MV-4-11 (cell line): Measurements from ENCODE around the gene USP17L12.
"Not testable (repeated sequence)": the region's sequence is repeated elsewhere in the genome, so short reads cannot be mapped to it uniquely, and the experiment has no call there.

ENCODE experiments used
- DNase-seq: peaks from one replicate; lab custom pipeline; 2025; lab: John Stamatoyannopoulos, UW

USP17L12 gene

GRCh38 chr4:9219852-9220251, at the start of gene USP17L12:
Gene USP17L12, plus strand, starts transcription at chr4:9220152. Its CDS starts 0 bp downstream, at chr4:9220152.
- DNase-seq, result not testable (repeated sequence)

GRCh38 chr4:9210357-9210756, 9.6 kb upstream of the USP17L12 start, which contains the start of gene USP17L10:
Gene USP17L10, plus strand, starts transcription at chr4:9210657. Its CDS starts 0 bp downstream, at chr4:9210657.
- not testable (repeated sequence) for DNase-seq

- not testable (repeated sequence) for DNase-seq
Measured at GRCh38 chr4:9214701-9215100, 5.3 kb upstream of the USP17L12 start.

GRCh38 chr4:9215105-9215504, 4.8 kb upstream of the USP17L12 start, which contains the start of gene USP17L11:
Gene USP17L11, plus strand, starts transcription at chr4:9215405. Its CDS starts 0 bp downstream, at chr4:9215405.
- DNase-seq, result not testable (repeated sequence)

GRCh38 chr4:9224596-9224995, 4.6 kb downstream of the USP17L12 start, which contains the start of gene USP17L13:
Gene USP17L13, plus strand, starts transcription at chr4:9224896. Its CDS starts 0 bp downstream, at chr4:9224896.
- DNase-seq, result not testable (repeated sequence)

- not testable (repeated sequence) for DNase-seq
Measured at GRCh38 chr4:9230249-9230648, 10.3 kb downstream of the USP17L12 start.

- DNase-seq, result not testable (repeated sequence)
Measured at GRCh38 chr4:9234085-9234484, 14.1 kb downstream of the USP17L12 start, which contains the start of gene USP17L15. Gene USP17L15, plus strand, starts transcription at chr4:9234385. Its CDS starts 0 bp downstream, at chr4:9234385.

- not testable (repeated sequence) for DNase-seq
Measured at GRCh38 chr4:9238461-9238860, 18.5 kb downstream of the USP17L12 start.

- DNase-seq, result not testable (repeated sequence)
Measured at GRCh38 chr4:9243579-9243978, 23.6 kb downstream of the USP17L12 start, which contains the start of gene USP17L17. Gene USP17L17, plus strand, starts transcription at chr4:9243879. Its CDS starts 0 bp downstream, at chr4:9243879.

- DNase-seq, result not testable (repeated sequence)
Measured at GRCh38 chr4:9247953-9248680, 28.2 kb downstream of the USP17L12 start, which contains the start of gene USP17L18. Gene USP17L18, plus strand, starts transcription at chr4:9248630. Its CDS starts 0 bp downstream, at chr4:9248630.

GRCh38 chr4:9253078-9253477, 33.1 kb downstream of the USP17L12 start, which contains the start of gene USP17L19:
Gene USP17L19, plus strand, starts transcription at chr4:9253378. Its CDS starts 0 bp downstream, at chr4:9253378.
- DNase-seq, result not testable (repeated sequence)

- DNase-seq, result not testable (repeated sequence)
Measured at GRCh38 chr4:9257824-9258223, 37.9 kb downstream of the USP17L12 start, which contains the start of gene USP17L20. Gene USP17L20, plus strand, starts transcription at chr4:9258124. Its CDS starts 0 bp downstream, at chr4:9258124.

GRCh38 chr4:9262572-9262971, 42.6 kb downstream of the USP17L12 start, which contains the start of gene USP17L21:
Gene USP17L21, plus strand, starts transcription at chr4:9262872. Its CDS starts 0 bp downstream, at chr4:9262872.
- not testable (repeated sequence) for DNase-seq

- not testable (repeated sequence) for DNase-seq
Measured at GRCh38 chr4:9267319-9267718, 47.4 kb downstream of the USP17L12 start, which contains the start of gene USP17L22. Gene USP17L22, plus strand, starts transcription at chr4:9267619. Its CDS starts 0 bp downstream, at chr4:9267619.
